ENCODE measurements around the gene NEU4. TPM values are rescaled to one million over a fixed set of nuclear protein-coding genes. Genes with fewer than 3 reads are reported as not detected.
"Not testable (repeated sequence)": the region's sequence is repeated elsewhere in the genome, so short reads cannot be mapped to it uniquely, and the experiment has no call there.

Gene NEU4
- total RNA-seq, 1 experiment from 2014 or later, result not detected

DNA sequence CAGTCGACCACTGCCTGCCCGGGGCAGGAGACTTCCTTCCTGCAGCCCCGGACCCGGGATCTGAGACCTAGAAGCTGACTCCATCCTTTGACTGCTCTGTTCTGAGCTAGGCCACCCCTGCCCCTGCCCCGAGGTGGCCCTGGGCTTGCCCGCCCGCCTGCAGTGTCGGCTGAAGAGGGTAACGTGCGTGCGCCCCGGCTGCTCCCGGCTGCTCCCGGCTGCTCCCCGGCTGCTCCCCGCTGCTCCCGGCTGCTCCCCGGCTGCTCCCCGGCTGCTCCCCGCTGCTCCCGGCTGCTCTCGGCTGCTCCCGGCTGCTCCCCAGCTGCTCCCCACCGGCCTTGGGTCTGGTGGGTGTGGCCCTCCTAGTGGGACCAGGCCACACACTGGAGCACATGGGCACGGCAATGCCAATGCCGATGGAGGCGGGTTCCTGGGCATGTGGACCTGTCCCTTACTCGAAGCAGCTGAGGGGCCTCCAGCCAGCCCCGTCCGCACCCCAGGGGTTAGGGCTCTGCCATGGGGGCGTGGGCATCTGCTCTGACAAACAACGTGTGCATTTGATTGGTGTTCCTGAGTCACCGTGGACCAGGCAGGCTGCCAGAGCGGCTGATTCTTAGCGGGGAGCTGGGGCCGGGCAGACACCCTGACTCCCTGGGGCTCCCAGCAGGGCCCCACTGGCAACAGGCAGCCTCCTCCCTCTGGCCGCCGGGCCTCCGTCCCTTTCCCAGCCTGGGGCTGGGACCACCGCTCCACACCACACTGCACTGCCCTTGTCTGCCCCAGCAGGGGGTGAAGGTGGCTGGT lies 34.4 kb upstream of the NEU4 start:
- DNase-seq (ENCODE audit: low read depth), result peak; percentile 79

DNA sequence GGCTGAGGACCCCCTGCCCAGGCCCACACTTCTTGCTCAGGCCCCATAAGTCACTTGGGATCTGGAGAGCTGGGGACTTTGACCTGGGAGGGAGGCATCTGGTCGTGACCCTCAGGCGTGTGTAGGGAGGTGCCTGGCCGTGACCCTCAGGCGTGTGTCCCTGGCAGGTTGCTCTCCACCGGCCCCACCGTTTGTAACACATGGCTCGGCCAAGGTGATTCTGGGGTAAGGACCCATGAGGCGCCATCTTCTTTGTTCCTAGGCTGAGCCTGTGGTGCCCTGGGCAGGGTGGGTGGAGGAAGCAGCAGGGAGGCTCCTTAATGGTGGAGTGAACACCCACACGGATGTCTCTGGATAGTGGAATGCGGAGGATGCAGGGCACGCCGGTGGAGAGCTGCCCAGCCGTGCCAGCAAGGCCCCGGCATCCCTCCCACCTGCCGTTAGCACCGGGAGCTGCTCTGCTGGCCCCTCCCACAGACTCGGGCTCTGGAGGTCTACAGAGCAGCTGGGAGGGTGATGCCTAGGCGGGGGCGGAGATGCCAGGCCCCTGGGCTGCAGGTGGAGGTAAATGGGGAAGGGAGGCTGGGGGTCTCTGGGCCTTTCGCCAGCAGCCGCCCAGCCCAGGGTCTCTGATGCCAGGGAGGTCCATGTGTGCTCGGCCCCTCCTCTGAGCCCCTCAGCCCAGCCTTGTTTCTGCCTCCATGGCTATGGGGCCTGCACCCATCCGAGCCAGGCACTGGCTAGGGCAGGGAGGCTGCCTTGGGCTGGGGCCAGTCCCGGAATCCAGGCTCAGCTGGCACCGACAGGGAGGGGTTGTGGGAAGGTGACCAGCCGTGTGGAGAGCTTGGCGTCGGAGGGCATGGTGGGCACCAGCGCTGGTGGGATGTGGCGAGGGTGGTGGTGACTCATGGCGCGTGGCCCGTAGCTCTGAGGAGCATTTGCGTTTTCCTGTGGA lies 33.5 kb upstream of the NEU4 start:
- DNase-seq (ENCODE audit: low read depth), result no peak

DNA sequence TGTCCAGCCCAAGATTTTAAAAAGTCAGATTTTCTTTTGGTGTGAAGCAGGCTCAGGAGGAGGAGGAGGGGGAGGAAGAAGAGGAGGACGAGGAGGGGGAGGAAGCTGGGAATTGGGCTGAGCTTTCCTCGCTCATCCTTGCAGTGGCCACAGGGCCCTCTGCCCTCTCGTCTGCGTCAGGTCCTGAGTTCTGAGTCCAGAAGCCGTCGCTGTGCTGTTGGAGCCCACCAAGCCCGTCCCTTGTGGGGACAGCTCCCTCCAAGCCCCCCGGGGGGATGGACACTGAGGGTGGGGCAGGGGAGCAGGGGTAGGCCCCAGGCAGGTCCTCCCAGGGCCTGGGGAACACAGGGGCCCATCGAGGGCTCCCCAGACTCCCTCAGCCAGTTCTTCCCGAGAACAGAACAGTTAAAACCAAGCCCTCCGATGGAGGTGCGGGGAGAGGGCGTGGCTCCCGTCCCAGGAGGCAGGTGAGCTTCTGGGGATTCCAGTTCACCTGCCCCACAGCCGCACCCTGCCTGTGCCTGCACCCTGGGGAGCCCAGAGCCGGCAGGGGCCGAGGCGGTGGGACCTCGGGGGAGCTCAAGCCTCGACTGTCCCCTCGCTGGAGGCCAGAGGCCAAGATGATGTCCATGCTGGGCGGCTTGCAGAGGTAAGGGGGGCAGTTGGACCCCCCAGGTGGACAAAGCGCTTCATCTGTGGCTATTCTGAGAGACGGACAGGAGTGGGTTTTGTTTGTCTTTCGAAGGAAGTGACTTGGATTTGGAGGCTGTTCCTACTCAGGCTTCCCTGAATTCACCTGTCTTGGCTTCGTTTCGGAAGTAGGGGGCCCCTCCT lies 32.4 kb upstream of the NEU4 start, which contains the start of gene GAL3ST2:
Gene GAL3ST2 (plus strand): TSS at position 487 of the 834 bp plus-strand sequence. CDS start 134 bp downstream, at position 621.
- no peak for DNase-seq (ENCODE audit: low read depth)

DNA sequence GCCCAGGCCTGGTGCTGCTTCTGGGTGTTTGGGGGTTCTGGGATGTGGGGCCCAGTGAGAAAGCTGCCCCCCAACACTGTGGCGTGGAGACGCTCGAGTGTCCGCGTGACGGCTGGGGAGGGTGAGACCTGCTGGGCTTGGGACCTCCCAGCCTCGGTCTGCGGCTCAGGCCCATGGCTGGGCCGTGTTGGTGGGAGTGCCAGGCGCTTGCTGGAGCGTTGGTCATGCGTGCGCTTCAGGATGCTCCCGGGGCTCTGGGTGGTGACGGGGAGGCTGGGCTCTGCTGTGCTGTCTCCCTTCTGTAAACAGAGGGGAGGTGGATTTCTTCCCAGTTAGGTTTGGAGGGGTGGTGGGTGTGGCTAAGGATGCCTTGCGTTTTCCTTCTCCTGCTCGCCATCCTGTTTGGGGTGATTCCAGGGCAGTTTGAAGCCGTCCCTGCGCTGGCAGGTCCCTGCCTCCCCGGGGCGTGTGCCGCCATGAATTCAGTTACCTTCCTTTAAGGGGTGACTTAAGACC lies 31.8 kb upstream of the NEU4 start:
- DNase-seq (ENCODE audit: low read depth), result no peak

DNA sequence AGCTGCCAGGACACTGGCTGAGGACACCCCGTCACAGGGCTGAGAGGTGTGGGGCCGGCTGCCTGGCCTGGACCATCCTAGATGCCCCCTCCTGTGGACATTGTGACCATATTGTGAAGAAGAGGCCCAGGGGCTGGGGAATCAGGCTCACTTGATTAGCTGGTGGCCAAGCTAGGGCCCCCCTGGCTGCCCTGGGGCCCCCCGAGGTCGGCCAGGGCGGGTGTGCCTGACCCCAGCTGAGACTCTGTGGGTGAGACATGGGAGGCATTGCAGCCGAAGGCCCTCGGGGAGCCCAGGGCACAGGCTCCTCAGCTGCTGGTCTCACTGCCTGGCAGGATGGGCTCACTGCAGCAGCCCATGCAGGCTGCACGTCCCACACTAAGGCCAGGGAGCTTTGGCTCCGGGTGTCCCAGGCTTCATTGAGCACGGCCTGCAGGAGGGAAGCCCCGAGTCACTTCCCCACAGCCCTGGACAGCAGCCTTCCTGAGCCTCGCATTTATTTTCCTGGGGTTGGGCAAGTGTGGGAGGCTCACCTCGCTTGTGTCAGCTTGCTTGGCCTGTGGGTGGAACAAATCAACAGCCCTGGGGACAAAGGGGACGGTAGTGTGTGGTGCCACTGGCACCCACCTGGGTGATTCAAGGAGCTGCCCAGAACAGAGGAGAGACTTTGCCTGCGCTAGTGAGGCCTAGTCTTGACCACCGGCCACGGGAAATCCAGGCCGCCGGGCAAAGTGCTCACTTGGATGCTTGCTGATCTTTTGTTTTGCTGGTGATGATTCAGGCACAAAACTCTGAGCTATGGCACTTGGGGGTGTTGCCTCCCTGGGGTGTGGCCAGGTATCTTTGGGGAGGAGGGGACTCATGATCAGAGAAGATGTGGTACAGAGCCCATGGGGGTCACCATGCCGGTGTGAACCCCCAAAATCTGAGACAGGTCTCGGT lies 31.0 kb upstream of the NEU4 start:
- no peak for DNase-seq (ENCODE audit: low read depth)

DNA sequence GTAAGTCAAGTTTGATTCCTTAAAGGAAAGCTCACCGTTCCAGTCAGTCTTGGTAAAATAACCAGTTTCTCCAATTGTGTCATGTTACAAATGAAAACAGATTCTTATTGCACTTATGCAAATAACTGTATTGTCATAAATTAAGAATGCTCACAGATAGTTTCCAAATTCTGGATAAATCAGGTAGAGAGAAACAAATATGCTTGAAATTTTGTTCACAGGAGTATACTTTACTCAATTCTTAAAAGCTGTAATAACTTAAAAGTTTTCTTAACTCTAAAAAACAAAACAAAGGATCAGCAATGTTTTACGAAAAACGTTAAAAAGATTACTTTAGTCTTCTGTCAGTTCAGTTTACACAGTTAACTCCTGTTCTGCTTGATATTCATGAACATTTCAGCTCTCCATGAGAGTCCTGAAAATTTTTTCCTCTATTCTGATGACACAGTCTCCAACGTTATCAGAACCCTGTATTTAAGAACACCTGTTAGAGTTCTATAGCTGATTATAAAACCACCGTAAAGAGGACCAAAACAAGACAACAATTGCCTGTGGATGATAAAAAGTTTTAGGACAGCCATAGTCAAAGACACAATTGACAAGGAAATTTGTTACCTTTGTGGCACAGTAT lies 27.9 kb upstream of the NEU4 start:
- no peak for DNase-seq (ENCODE audit: low read depth)

DNA sequence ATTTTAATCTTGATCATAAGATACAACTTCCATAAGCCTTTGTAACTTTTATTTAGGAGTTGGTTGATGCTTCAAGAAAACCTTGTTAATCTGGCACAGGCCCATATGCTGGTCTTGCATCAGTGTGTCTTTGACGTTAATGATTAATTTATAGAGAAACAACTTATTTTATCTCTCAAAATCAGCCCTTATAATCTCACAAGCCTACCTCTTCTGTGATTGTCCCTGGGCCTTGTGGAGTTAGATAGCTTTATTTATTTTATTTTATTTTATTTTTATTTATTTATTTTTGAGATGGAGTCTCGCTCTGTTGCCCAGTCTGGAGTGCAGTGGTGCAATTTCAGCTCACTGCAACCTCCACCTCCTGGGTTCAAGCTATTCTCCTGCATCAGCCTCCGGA lies 26.9 kb upstream of the NEU4 start:
- not testable (repeated sequence) for DNase-seq (ENCODE audit: low read depth)

DNA sequence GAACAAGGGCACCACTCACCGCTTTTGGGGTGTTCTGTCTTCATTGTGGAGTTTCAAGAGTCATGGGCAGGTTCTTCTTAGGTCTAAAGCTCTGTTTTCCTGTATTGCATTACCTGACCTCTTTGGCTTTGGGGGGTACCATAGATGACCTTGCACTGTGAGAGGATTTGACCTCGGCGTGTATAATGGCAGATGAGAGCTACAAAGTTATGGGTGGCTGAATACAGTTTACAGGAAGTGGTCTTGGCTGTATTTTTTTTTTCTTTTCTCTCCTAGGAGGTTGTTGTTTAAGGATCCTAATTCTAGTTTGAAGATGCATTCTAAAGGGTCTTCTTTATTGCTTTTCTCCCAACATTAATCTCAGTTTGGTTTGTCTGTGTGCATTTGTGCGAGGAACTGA lies 20.9 kb upstream of the NEU4 start:
- no peak for DNase-seq (ENCODE audit: low read depth)

DNA sequence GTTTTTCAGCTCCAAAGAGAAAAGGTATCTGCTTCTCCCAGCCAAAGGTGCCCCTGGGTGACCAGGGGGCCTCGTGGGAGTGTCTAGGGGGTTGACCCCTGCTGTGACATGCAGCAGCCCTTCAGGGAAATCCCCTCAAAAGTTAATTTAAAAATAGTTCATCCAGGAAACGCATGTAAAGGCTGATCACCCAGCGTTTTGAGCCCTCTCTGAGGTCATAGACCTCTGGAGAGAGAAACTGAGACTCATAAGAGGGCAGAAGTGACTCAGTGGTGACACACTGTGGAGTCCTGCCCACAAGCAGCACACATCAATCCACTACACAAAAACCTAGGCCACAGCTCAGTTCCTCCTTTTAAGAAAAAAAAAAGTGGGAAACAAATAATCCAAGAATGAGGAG lies 20.4 kb upstream of the NEU4 start:
- no peak for DNase-seq (ENCODE audit: low read depth)

DNA sequence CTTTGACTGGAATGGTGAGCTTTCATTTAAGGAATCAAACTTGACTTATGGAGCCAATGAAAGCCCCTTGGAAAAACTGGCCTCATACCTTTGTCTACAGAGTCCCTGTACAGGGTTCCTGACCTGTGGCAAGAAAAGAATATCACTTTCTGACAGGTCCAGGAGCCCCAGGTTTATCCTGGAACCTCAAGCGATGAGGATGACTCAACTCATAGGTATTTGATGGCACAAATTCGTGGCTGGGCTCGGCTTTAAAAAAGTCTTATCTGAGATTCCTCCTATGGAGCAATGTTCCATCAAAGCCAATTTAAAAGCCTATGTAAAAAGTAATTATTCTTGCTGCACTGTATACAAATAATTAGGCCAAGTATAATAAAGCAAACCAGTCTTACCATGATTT lies 17.6 kb upstream of the NEU4 start:
- DNase-seq (ENCODE audit: low read depth), result not testable (repeated sequence)

DNA sequence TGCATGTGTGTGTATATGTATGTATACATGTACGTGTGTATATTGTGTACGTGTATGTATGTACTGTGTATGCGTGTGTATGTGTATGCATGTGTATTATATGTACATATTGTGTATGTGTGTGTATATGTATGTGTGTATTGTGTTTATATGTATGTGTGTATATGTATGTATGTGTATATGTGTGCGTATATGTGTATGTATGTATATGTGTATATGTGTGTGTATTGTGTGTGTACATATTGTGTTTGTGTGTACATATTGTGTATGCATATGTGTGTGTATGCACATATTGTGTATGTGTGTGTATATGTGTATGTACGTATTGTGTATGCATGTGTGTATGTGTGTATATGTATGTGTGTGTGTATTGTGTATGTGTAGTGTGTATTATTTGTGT lies 15.6 kb upstream of the NEU4 start:
- no peak for DNase-seq (ENCODE audit: low read depth)

DNA sequence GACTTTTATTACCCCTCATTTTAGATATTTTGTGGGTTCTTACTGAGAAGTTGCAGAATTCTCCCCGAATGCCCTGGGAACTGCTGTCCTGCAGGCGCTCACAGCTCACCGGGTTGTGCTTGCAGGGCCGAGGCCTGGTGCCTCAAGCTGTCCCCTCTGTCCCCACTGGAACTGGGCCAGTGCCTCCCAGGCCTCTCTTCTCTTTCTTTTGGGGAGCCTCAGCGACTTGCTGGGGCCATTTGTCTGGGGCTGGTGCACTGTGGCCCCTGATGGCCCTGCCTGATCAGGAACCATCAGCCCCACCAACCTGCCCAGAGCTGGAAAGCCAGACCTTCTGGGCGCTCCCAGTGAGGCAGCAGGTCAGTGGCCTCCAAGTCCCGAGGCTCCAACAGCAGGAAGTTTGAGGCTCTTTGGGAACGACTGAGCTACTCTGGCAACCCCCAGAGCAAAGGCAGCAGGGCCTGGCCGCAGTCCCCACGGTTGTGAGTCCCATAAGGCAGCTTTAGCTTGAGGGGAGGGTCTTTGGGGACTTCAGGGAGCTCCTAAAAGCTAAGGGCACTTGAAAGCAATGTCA lies 14.7 kb upstream of the NEU4 start:
- no peak for DNase-seq (ENCODE audit: low read depth)

DNA sequence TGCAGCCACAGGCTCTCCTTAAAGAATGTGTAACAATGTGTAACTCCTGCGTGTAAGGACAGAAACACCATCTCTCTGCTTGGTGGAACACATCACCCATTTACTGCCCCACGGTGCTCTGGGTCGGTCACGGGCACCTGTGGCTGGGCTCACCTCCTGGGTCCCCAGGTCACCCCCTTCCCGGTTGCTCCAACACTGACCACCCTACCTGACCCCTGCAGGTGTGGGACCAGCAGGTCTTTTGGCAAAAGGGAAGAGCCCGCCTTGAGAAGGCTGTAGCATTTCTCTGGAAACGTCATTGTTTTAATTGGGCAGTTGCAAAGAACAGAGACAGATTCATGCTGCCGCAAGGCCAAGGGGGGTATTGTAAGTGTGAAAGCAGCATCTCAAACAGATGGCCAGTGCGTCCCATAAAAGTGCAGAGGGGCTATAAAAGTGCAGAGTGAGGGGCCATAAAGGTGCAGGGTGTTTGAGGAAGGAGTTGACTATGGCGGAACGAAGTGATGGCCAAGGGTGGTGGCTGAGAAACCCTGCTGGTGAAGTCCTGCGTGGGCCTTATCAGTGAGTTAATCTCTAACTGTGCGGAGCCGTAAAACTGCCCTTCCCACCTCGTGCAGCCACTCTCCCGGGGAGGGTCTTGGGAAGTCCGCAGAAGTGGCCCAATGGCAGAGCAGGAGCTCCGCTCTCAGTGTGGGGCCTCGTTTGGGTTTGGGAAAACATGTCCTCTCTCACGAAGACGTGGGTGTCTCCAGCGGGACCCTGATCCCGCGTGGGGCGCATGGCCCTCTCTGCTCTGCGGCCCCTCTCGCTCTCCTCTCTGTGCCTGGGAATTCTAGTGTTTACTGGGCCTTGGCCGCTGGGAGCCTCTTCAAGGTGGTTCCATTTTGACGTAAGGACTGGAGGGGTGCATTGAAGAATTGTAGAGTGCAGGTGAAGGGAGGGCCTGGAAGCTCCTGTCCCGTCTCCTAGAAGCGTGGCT lies 13.7 kb upstream of the NEU4 start:
- DNase-seq (ENCODE audit: low read depth), result no peak

DNA sequence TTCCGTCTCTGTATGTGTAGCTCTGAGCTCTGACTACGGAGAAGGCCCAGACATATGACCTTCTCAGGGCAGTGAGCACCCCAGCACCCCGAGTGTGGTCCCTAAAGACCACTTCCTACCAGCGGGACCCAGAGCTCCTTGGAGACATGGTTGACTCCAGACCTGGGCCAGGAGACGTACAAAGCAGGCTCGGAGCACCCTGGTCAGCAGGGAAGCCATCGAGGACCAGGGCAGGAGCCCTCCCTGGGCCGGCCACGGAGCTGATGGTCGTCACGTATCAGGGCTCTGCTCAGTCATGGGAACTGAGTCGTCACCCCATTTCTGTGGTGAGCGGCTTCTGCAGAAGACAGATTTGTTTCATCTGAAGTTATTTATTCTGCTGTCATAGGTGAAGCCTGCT lies 12.8 kb upstream of the NEU4 start:
- no peak for DNase-seq (ENCODE audit: low read depth)

DNA sequence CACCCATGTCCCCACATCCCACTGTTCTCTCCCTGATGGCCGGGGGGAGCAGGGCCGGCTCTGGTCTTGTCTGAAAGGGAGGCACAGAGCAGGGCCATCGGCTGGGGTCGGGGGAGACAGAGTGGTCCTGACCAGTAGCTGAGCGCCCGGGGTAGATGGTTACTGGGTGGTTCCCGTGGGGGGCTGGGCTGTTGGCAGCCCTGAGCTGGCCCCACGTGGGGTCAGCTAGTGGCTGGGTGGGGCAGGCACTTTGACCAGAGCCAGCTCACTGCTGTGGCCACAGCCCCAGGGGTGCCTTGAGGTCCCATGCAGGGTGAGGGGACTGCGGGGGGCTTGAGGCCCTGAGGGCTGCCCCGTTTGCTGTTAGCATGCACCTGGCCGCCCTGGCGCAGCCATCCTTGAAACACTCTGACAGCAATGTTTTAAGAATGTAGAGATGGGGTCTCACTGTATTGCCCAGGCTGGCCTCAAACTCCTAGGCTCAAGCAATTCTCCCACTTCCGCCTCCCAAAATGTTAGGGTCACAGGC lies 12.3 kb upstream of the NEU4 start:
- no peak for DNase-seq (ENCODE audit: low read depth)

DNA sequence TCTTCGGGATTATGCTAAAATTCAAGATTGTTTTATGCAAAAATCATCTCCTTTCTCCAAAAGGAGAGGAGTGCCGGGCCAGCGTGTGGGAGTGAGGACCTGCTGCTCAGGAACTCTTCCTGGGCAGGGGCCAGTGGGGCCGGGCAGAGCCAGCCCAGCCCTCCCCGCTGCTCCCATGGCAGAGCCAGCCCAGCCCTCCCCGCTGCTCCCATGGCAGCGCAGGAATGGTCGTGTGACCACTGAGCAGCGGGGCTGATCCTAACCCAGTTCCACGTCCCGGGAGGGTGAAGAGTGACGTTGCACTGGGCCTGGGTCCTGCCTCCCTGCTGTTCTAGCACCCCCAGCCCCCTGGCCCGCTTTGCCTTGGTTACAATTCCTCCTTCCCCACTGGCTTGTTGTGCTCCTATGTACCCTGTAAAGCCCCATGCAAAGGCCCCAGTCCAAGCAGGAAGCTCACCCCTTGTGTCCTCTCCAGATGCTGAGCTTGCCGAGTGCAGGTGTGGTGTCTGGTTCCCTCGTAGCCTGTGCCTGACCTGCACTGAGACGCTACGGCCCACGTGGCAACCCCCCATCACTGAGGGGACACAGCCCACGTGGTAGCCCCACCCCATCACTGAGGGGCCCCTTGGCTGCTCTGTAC lies 11.4 kb upstream of the NEU4 start:
- DNase-seq (ENCODE audit: low read depth), result no peak

DNA sequence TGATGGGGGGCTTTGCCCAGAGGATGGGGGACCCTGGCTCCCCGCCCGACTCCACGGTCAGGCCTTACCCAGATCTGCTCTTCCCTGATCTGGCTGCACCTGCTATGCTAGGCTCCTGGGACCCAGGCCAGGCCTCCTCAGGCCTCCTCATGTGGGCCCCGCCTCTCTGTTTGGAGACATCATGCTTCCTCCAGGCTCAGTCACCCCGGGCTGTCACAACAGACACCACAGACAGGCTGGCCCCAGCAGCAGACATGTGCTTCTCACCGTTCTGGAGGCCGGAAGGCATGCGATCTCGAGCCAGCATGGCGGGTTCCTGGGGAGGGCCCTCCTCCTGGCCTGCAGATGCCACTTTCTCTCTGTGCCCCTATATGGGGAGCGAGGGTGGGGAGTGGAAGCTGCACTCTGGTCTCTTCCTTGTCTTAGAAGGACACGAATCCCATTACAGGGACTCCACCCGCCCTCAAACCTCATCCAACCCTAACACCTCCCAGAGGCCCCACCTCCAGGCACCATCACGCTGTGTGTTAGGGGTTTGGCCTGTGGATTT lies 10.8 kb upstream of the NEU4 start:
- no peak for DNase-seq (ENCODE audit: low read depth)

Measured in LHCN-M2 (cell line).